GM19463 (cell line): ENCODE measurements around the gene PDIK1L.

Experiments used
- ATAC-seq: cut with Tn5 transposase; IDR thresholded peaks from one replicate; pipeline ENCODE4 v1.9.1; 2021; ENCODE audit warnings: mild to moderate bottlenecking, moderate library complexity; ENCODE audit not compliant: unreplicated experiment

PDIK1L gene

GRCh38 chr1:26111530-26112406 is at the start of gene PDIK1L:
PDIK1L (plus strand) TSS chr1:26111824; CDS start chr1:26114309, 2,485 bp downstream.
- ATAC-seq, result peak; percentile 67

GRCh38 chr1:26064553-26064952 is 47.1 kb upstream of the PDIK1L start:
- no peak for ATAC-seq

- no peak for ATAC-seq
Observed at GRCh38 chr1:26066160-26066559, 45.5 kb upstream of the PDIK1L start.

- no peak for ATAC-seq
Observed at GRCh38 chr1:26066857-26067256, 44.8 kb upstream of the PDIK1L start.

- no peak for ATAC-seq
Observed at GRCh38 chr1:26067432-26067911, 44.2 kb upstream of the PDIK1L start, which contains the start of gene TRIM63. TRIM63 (minus strand) TSS chr1:26067630; CDS start chr1:26067494, 136 bp downstream.

GRCh38 chr1:26069941-26070295 is 41.7 kb upstream of the PDIK1L start:
- ATAC-seq, result no peak

GRCh38 chr1:26070296-26070962 is 41.2 kb upstream of the PDIK1L start:
- no peak for ATAC-seq

GRCh38 chr1:26070963-26071342 is 40.7 kb upstream of the PDIK1L start:
- no peak for ATAC-seq

GRCh38 chr1:26072305-26072704 is 39.3 kb upstream of the PDIK1L start:
- ATAC-seq, result no peak

- ATAC-seq, result no peak
Observed at GRCh38 chr1:26075421-26076144, 36.0 kb upstream of the PDIK1L start.

- ATAC-seq, result no peak
Observed at GRCh38 chr1:26077524-26077923, 34.1 kb upstream of the PDIK1L start.

GRCh38 chr1:26078286-26079177 is 33.1 kb upstream of the PDIK1L start:
- no peak for ATAC-seq

GRCh38 chr1:26079178-26079563 is 32.5 kb upstream of the PDIK1L start:
- ATAC-seq, result no peak

GRCh38 chr1:26079960-26080814 is 31.4 kb upstream of the PDIK1L start:
- no peak for ATAC-seq

GRCh38 chr1:26081267-26082019 is 30.2 kb upstream of the PDIK1L start:
- no peak for ATAC-seq

- ATAC-seq, result no peak
Observed at GRCh38 chr1:26082020-26082350, 29.6 kb upstream of the PDIK1L start.

- ATAC-seq, result no peak
Observed at GRCh38 chr1:26083208-26083607, 28.4 kb upstream of the PDIK1L start.

GRCh38 chr1:26084091-26084561 is 27.5 kb upstream of the PDIK1L start:
- no peak for ATAC-seq

- ATAC-seq, result no peak
Observed at GRCh38 chr1:26084844-26085243, 26.8 kb upstream of the PDIK1L start.
